ENCODE measurements around the gene TBC1D14. TPM values are rescaled to one million over a fixed set of nuclear protein-coding genes. Genes with fewer than 3 reads are reported as not detected.
A peak's percentile ranks its signal among the peaks of the same experiment; 100 is the strongest.

TBC1D14 gene
- polyA plus RNA-seq, 1 experiment = 35.8 TPM

GRCh38 chr4:6873792-6874461 is 35.7 kb upstream of the TBC1D14 start:
- H3K36me3 ChIP-seq (ENCODE audit: control insufficient read depth, insufficient read depth, low read length) = peaks cover 18% of the 10 kb centered on the region
- TF ChIP-seq, protein P1, sequence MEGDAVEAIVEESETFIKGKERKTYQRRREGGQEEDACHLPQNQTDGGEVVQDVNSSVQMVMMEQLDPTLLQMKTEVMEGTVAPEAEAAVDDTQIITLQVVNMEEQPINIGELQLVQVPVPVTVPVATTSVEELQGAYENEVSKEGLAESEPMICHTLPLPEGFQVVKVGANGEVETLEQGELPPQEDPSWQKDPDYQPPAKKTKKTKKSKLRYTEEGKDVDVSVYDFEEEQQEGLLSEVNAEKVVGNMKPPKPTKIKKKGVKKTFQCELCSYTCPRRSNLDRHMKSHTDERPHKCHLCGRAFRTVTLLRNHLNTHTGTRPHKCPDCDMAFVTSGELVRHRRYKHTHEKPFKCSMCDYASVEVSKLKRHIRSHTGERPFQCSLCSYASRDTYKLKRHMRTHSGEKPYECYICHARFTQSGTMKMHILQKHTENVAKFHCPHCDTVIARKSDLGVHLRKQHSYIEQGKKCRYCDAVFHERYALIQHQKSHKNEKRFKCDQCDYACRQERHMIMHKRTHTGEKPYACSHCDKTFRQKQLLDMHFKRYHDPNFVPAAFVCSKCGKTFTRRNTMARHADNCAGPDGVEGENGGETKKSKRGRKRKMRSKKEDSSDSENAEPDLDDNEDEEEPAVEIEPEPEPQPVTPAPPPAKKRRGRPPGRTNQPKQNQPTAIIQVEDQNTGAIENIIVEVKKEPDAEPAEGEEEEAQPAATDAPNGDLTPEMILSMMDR (IDR thresholded peaks at IDR 0.05; ENCODE audit: insufficient read depth, low read depth, low read length) = peak; percentile 84
- CTCF ChIA-PET = interaction anchor here (0.6 to 6.0 kb wide), 45 partner anchors 9 to 327 kb away, joined by 3 to 110 read pairs (median 4); partner anchors contain the start of gene MRFAP1L1
- DNase-seq (ENCODE audit: low read depth) = no peak
- no peak overlapping the region for H3K4me3 ChIP-seq (ENCODE audit: low read depth, low read length)
- POLR2A ChIA-PET = no interaction called here
- no peaks in the 10 kb centered on the region for H3K27me3 ChIP-seq (ENCODE audit: control insufficient read depth, insufficient read depth, low read length)

- TF ChIP-seq, protein P1 (IDR thresholded peaks at IDR 0.05; ENCODE audit: insufficient read depth, low read depth, low read length) = no peak
- ChIA-PET POLR2A (no interaction called here), CTCF (interaction anchor here (0.7 to 6.0 kb wide), 16 partner anchors 9 to 165 kb away, joined by 3 to 110 read pairs (median 9); partner anchors contain the start of gene MRFAP1L1)
- Histone ChIP-seq H3K27me3 (ENCODE audit: control insufficient read depth, insufficient read depth, low read length) (no peaks in the 10 kb centered on the region), H3K4me3 (ENCODE audit: low read depth, low read length) (no peak overlapping the region), H3K36me3 (ENCODE audit: control insufficient read depth, insufficient read depth, low read length) (peaks cover 24% of the 10 kb centered on the region)
- DNase-seq (ENCODE audit: low read depth) = no peak
These were observed 34.6 kb upstream of the TBC1D14 start for GRCh38 chr4:6874981-6875380.

DNA sequence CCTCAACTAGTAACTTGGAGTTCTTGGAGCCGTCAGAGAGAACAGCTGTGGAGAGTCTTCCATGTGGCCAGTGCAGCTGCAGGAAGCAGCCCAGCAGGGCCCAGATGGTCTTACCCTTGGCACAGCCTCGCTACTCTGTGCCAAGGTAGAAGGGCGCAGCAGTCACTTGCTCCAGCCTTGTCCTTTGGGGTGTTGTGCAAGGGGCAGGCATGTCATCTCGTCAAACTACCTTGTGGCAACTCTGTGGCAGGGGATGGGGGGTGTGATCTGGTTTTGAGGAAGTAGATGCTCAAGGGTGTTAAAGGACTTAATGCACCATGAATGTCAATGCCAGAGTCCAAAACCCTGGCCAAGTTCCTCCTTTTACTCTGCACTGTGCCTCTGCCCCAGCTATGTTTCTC is 34.2 kb upstream of the TBC1D14 start:
- CTCF ChIA-PET = interaction anchor here (1.0 to 6.0 kb wide), 5 partner anchors 9 to 166 kb away, joined by 5 to 110 read pairs (median 21); partner anchors contain the start of gene MRFAP1L1
- H3K4me3 ChIP-seq (ENCODE audit: low read depth, low read length) = no peak overlapping the region
- H3K36me3 ChIP-seq (ENCODE audit: control insufficient read depth, insufficient read depth, low read length) = peaks cover 24% of the 10 kb centered on the region
- H3K27me3 ChIP-seq (ENCODE audit: control insufficient read depth, insufficient read depth, low read length) = no peaks in the 10 kb centered on the region
- TF ChIP-seq, protein P1 (IDR thresholded peaks at IDR 0.05; ENCODE audit: insufficient read depth, low read depth, low read length) = no peak
- DNase-seq (ENCODE audit: low read depth) = no peak
- POLR2A ChIA-PET = no interaction called here

GRCh38 chr4:6876440-6876839 is 33.2 kb upstream of the TBC1D14 start:
- peak; percentile 16 for DNase-seq (ENCODE audit: low read depth)
- TF ChIP-seq, protein P1 (IDR thresholded peaks at IDR 0.05; ENCODE audit: insufficient read depth, low read depth, low read length) = no peak
- H3K4me3 ChIP-seq (ENCODE audit: low read depth, low read length) = no peak overlapping the region
- H3K36me3 ChIP-seq (ENCODE audit: control insufficient read depth, insufficient read depth, low read length) = peaks cover 24% of the 10 kb centered on the region
- POLR2A ChIA-PET = no interaction called here
- CTCF ChIA-PET = interaction anchor here (1.0 to 6.0 kb wide), 3 partner anchors 10 to 157 kb away, joined by 3 to 110 read pairs (median 5); no protein-coding TSS in a partner anchor
- no peaks in the 10 kb centered on the region for H3K27me3 ChIP-seq (ENCODE audit: control insufficient read depth, insufficient read depth, low read length)

DNA sequence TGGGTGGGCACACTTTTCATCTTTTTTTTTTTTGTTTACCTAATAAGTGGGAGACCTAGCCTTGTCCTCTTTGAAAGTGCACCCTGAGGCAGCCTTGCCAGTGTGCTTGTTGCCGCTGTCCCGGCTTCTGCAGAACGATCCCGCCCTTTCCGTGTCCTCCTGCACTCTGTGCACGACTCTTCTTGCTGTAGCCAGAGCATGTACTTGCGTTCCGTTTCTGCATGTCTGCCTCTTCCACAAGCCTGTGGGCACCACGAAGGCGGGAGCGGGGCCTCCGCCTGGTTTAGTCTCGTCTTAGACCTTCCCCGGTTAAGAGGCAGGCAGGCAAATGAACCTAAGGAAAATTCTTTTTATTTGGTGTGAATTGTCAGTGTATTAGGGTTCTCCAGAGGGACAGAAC is 32.6 kb upstream of the TBC1D14 start:
- TF ChIP-seq, protein P1 (IDR thresholded peaks at IDR 0.05; ENCODE audit: insufficient read depth, low read depth, low read length) = no peak
- ChIA-PET POLR2A (no interaction called here), CTCF (interaction anchor here (1.0 to 6.0 kb wide), 2 partner anchors 9 to 158 kb away, joined by 5 to 110 read pairs; no protein-coding TSS in a partner anchor)
- H3K36me3 ChIP-seq (ENCODE audit: control insufficient read depth, insufficient read depth, low read length) = peaks cover 22% of the 10 kb centered on the region
- H3K4me3 ChIP-seq (ENCODE audit: low read depth, low read length) = no peak overlapping the region
- DNase-seq (ENCODE audit: low read depth) = no peak
- no peaks in the 10 kb centered on the region for H3K27me3 ChIP-seq (ENCODE audit: control insufficient read depth, insufficient read depth, low read length)
